ENCODE measurements around the gene PKMYT1. TPM values are rescaled to one million over a fixed set of nuclear protein-coding genes. Genes with fewer than 3 reads are reported as not detected.

PKMYT1 gene
- total and polyA plus RNA-seq, 8 donors: 0.28 to 4.8 (median 1.5) TPM

- H3K9me3 ChIP-seq: no peaks in the 10 kb centered on the region
- ATAC-seq (no peak), FAIRE-seq (no peak), DNase-seq (no peak)
- H3K27me3 ChIP-seq: no peaks in the 10 kb centered on the region
- no peak overlapping the region for H3K27ac ChIP-seq
- WGBS, 2 donors: 63 to 66% methylated on average over 9 of the region's 9 CpGs
- TF ChIP-seq, protein P1, sequence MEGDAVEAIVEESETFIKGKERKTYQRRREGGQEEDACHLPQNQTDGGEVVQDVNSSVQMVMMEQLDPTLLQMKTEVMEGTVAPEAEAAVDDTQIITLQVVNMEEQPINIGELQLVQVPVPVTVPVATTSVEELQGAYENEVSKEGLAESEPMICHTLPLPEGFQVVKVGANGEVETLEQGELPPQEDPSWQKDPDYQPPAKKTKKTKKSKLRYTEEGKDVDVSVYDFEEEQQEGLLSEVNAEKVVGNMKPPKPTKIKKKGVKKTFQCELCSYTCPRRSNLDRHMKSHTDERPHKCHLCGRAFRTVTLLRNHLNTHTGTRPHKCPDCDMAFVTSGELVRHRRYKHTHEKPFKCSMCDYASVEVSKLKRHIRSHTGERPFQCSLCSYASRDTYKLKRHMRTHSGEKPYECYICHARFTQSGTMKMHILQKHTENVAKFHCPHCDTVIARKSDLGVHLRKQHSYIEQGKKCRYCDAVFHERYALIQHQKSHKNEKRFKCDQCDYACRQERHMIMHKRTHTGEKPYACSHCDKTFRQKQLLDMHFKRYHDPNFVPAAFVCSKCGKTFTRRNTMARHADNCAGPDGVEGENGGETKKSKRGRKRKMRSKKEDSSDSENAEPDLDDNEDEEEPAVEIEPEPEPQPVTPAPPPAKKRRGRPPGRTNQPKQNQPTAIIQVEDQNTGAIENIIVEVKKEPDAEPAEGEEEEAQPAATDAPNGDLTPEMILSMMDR (IDR thresholded peaks at IDR 0.05): no peak
- no peak overlapping the region for H3K4me3 ChIP-seq
- H3K4me1 ChIP-seq: peaks cover 0 to 5% (median 0%) of the 10 kb centered on the region in 3 donors
- peaks cover 0 to 13% (median 3%) of the 10 kb centered on the region in 3 donors for H3K36me3 ChIP-seq
- intact Hi-C loops (cut with DNase I): no loop called here
These were observed 54.1 kb downstream of the PKMYT1 start for GRCh38 chr16:2925951-2926649.

DNA sequence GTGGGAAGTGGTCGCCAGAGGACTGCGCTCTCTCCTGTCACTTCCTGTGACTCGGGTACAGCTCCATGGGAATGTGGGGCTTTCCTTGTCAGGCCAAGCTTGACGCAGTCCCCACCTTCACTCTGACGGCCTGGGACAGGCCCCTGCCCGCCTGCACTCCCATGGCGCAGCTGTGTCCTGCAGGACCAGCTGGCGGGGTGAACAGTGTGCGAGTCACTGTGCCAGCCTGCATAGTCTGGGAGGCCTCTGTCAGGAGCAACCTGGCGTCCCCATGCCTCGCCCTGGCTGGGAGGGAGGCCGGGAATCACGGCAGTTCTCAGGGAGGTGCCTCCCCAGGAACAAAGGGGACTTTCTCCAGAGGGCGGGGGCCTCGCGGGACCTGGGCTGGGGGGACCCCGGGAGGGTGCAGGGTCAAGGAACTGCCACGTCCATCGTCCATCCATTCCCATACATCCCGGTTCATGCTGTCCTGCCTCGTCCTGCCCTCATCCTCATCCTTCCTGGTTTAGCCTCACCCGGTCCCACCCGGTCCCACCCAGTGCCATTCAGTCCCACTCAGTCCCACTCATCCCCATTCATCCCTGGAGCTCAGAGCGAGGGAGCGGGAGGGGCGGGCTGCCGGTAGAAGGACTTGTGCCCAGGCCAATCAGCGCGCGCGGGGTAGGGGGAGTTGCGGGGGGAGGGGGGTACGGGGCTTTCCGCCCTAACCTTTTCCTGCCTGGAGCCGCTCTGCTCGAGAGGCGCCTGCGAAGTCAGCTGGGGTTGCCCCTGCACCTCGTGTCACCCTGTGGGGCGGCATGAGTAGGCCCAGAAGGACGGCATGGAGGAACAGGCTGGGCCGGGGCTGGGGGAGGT lies 55.1 kb downstream of the PKMYT1 start:
- Histone ChIP-seq H3K27ac (no peak overlapping the region), H3K27me3 (no peaks in the 10 kb centered on the region), H3K4me3 (no peak overlapping the region), H3K4me1 (peaks cover 0 to 5% (median 0%) of the 10 kb centered on the region in 3 donors), H3K36me3 (peaks cover 0 to 5% (median 0%) of the 10 kb centered on the region in 3 donors), H3K9me3 (no peaks in the 10 kb centered on the region)
- no peak for ATAC-seq
- 79 to 80% methylated on average over 35 to 42 of the region's 42 CpGs for WGBS, 2 donors
- intact Hi-C loops (cut with DNase I): loop anchor here in 1 of 3 donors (5.0 kb wide), 1 partner anchor 57 kb away; the partner anchor contains the start of gene PKMYT1
- FAIRE-seq: no peak
- TF ChIP-seq, protein P1 (IDR thresholded peaks at IDR 0.05): no peak
- no peak for DNase-seq

DNA sequence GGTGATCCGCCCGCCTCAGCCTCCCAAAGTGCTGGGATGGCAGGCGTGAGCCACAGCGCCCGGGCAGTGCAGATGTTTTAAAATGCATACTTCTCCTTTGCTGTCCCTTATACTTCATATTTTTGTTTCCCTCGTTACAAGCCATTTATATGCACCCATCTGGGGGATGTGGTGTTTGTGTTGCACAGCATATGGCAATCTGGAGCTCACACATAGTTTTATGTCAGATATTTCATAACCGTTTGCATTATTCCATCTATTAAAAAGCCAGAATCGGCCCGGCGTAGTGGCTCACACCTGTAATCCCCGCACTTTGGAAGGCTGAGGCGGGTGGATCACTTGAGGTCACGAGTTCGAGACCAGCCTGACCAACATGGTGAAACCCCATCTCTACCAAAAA lies 56.8 kb downstream of the PKMYT1 start:
- DNase-seq (no peak), FAIRE-seq (no peak), ATAC-seq (no peak)
- no peaks in the 10 kb centered on the region for H3K27me3 ChIP-seq
- no peak overlapping the region for H3K4me3 ChIP-seq
- 91 to 95% methylated on average over 14 of the region's 14 CpGs for WGBS, 2 donors
- no peaks in the 10 kb centered on the region for H3K36me3 ChIP-seq
- intact Hi-C loops (cut with DNase I): loop anchor here in 1 of 3 donors (5.0 kb wide), 1 partner anchor 59 kb away; the partner anchor contains the start of gene PKMYT1
- peaks cover 0 to 5% (median 0%) of the 10 kb centered on the region in 3 donors for H3K4me1 ChIP-seq
- H3K27ac ChIP-seq: no peak overlapping the region
- H3K9me3 ChIP-seq: no peaks in the 10 kb centered on the region
- TF ChIP-seq, protein P1 (IDR thresholded peaks at IDR 0.05): no peak

Other genes starting within 250 kb of the PKMYT1 start
- gene SRRM2, start 227.8 kb downstream of the PKMYT1 start, total RNA-seq: 100 to 1,000 TPM; 244 to 448 (median 301) TPM
- 1,000 to 10,000 TPM in 1 of 2 donors, 100 to 1,000 TPM in 1; 850 to 1,932 TPM for gene SRRM2, start 227.8 kb downstream of the PKMYT1 start, polyA plus RNA-seq
- gene ELOB, start 203.2 kb downstream of the PKMYT1 start, total RNA-seq: 100 to 1,000 TPM in 2 of 6 donors, 10 to 100 TPM in 4; 69.9 to 107 (median 95.0) TPM
- gene ELOB, start 203.2 kb downstream of the PKMYT1 start, polyA plus RNA-seq: 100 to 1,000 TPM; 157 to 318 TPM
- gene PRSS33, start 192.9 kb downstream of the PKMYT1 start, total RNA-seq: not detected
- gene PRSS33, start 192.9 kb downstream of the PKMYT1 start, polyA plus RNA-seq: under 1 TPM in 1 of 2 donors, not detected in 1; 0.05 TPM
- gene PRSS41, start 182.0 kb downstream of the PKMYT1 start, total RNA-seq: not detected
- not detected for gene PRSS41, start 182.0 kb downstream of the PKMYT1 start, polyA plus RNA-seq
- gene PRSS21, start 163.2 kb downstream of the PKMYT1 start, total RNA-seq: 1 to 10 TPM in 4 of 6 donors, under 1 TPM in 1, not detected in 1; 0.60 to 3.2 (median 1.4) TPM
- under 1 TPM; 0.59 to 0.99 TPM for gene PRSS21, start 163.2 kb downstream of the PKMYT1 start, polyA plus RNA-seq
- gene ZG16B, start 150.1 kb downstream of the PKMYT1 start, total RNA-seq: 1 to 10 TPM in 1 of 6 donors, under 1 TPM in 5; 0.43 to 1.5 (median 0.80) TPM
- 1 to 10 TPM in 1 of 2 donors, under 1 TPM in 1; 0.65 to 1.7 TPM for gene ZG16B, start 150.1 kb downstream of the PKMYT1 start, polyA plus RNA-seq
- gene PRSS22, start 122.3 kb downstream of the PKMYT1 start, total RNA-seq: 10 to 100 TPM in 3 of 6 donors, 1 to 10 TPM in 3; 8.4 to 28.5 (median 13.1) TPM
- 10 to 100 TPM; 48.7 to 59.5 TPM for gene PRSS22, start 122.3 kb downstream of the PKMYT1 start, polyA plus RNA-seq
- gene FLYWCH2, start 97.2 kb downstream of the PKMYT1 start, total RNA-seq: 10 to 100 TPM in 1 of 6 donors, 1 to 10 TPM in 5; 5.8 to 10.1 (median 7.7) TPM
- 10 to 100 TPM; 18.2 to 26.1 TPM for gene FLYWCH2, start 97.2 kb downstream of the PKMYT1 start, polyA plus RNA-seq
- gene FLYWCH1, start 68.5 kb downstream of the PKMYT1 start, total RNA-seq: 10 to 100 TPM; 11.5 to 18.6 (median 14.9) TPM
- gene FLYWCH1, start 68.5 kb downstream of the PKMYT1 start, polyA plus RNA-seq: 10 to 100 TPM; 31.5 to 40.4 TPM
- gene KREMEN2, start 16.2 kb downstream of the PKMYT1 start, total RNA-seq: under 1 TPM in 3 of 6 donors, not detected in 3; 0.09 to 0.32 (median 0.16) TPM
- under 1 TPM; 0.07 to 0.27 TPM for gene KREMEN2, start 16.2 kb downstream of the PKMYT1 start, polyA plus RNA-seq
- 1 to 10 TPM; 5.3 to 9.1 (median 6.3) TPM for gene PAQR4, start 11.1 kb downstream of the PKMYT1 start, total RNA-seq
- 10 to 100 TPM in 1 of 2 donors, 1 to 10 TPM in 1; 6.6 to 12.5 TPM for gene PAQR4, start 11.1 kb downstream of the PKMYT1 start, polyA plus RNA-seq
- 1 to 10 TPM; 1.7 to 5.1 (median 2.4) TPM for gene CLDN9, start 32.5 kb upstream of the PKMYT1 start, total RNA-seq
- gene CLDN9, start 32.5 kb upstream of the PKMYT1 start, polyA plus RNA-seq: 10 to 100 TPM; 10.5 to 12.1 TPM
- gene CLDN6, start 37.7 kb upstream of the PKMYT1 start, total RNA-seq: 1 to 10 TPM in 2 of 6 donors, under 1 TPM in 4; 0.37 to 5.1 (median 0.73) TPM
- 1 to 10 TPM in 1 of 2 donors, under 1 TPM in 1; 0.12 to 3.2 TPM for gene CLDN6, start 37.7 kb upstream of the PKMYT1 start, polyA plus RNA-seq
- 10 to 100 TPM; 26.8 to 91.1 (median 66.7) TPM for gene TNFRSF12A, start 39.9 kb upstream of the PKMYT1 start, total RNA-seq
- gene TNFRSF12A, start 39.9 kb upstream of the PKMYT1 start, polyA plus RNA-seq: 100 to 1,000 TPM; 166 to 185 TPM
- gene HCFC1R1, start 43.5 kb upstream of the PKMYT1 start, total RNA-seq: 10 to 100 TPM; 10.5 to 24.1 (median 12.4) TPM
- 100 to 1,000 TPM in 1 of 2 donors, 10 to 100 TPM in 1; 93.1 to 119 TPM for gene HCFC1R1, start 43.5 kb upstream of the PKMYT1 start, polyA plus RNA-seq
- 10 to 100 TPM in 1 of 6 donors, 1 to 10 TPM in 5; 6.2 to 13.0 (median 7.7) TPM for gene THOC6, start 43.6 kb upstream of the PKMYT1 start, total RNA-seq
- 10 to 100 TPM; 33.2 to 38.2 TPM for gene THOC6, start 43.6 kb upstream of the PKMYT1 start, polyA plus RNA-seq
- gene BICDL2, start 56.5 kb upstream of the PKMYT1 start, total RNA-seq: 100 to 1,000 TPM in 1 of 6 donors, 10 to 100 TPM in 5; 48.9 to 106 (median 64.3) TPM
- gene BICDL2, start 56.5 kb upstream of the PKMYT1 start, polyA plus RNA-seq: 100 to 1,000 TPM; 126 to 325 TPM
- gene MMP25, start 66.1 kb upstream of the PKMYT1 start, total RNA-seq: 1 to 10 TPM in 2 of 6 donors, under 1 TPM in 4; 0.28 to 1.6 (median 0.72) TPM
- gene MMP25, start 66.1 kb upstream of the PKMYT1 start, polyA plus RNA-seq: 1 to 10 TPM; 1.4 to 1.6 TPM
- 100 to 1,000 TPM; 151 to 928 (median 250) TPM for gene IL32, start 85.2 kb upstream of the PKMYT1 start, total RNA-seq
- 100 to 1,000 TPM; 232 to 815 TPM for gene IL32, start 85.2 kb upstream of the PKMYT1 start, polyA plus RNA-seq
- gene ZSCAN10, start 118.8 kb upstream of the PKMYT1 start, total RNA-seq: under 1 TPM in 1 of 6 donors, not detected in 5; 0.35 TPM
- not detected for gene ZSCAN10, start 118.8 kb upstream of the PKMYT1 start, polyA plus RNA-seq
- gene ZNF205, start 132.1 kb upstream of the PKMYT1 start, total RNA-seq: 1 to 10 TPM; 6.5 to 10.0 (median 8.0) TPM
- 10 to 100 TPM; 22.4 to 43.3 TPM for gene ZNF205, start 132.1 kb upstream of the PKMYT1 start, polyA plus RNA-seq
- 1 to 10 TPM; 5.0 to 8.8 (median 6.7) TPM for gene ZNF213, start 154.6 kb upstream of the PKMYT1 start, total RNA-seq
- 1 to 10 TPM; 5.8 to 7.5 TPM for gene ZNF213, start 154.6 kb upstream of the PKMYT1 start, polyA plus RNA-seq
- not detected for gene OR1F1, start 207.8 kb upstream of the PKMYT1 start, total RNA-seq
- not detected for gene OR1F1, start 207.8 kb upstream of the PKMYT1 start, polyA plus RNA-seq

Data from pancreas (tissue), 10 donors.